ENCODE measurements around the gene SPATA31D1. TPM values are rescaled to one million over a fixed set of nuclear protein-coding genes. Genes with fewer than 3 reads are reported as not detected.

The SPATA31D1 gene
- total and polyA plus RNA-seq, 2 donors (not counting 3 experiments of a cell fraction or from before 2014, with no cell fraction given), result not detected

- Histone ChIP-seq H3K9ac (replicated peaks; ENCODE audit: extremely low read depth, insufficient read depth, low read length) (no peak overlapping the region), H3K79me2 (ENCODE audit: control insufficient read depth, insufficient read depth, low read length) (no peaks in the 10 kb centered on the region), H3K9me1 (replicated peaks; ENCODE audit: control insufficient read depth, extremely low read depth, insufficient read depth, low read length) (no peaks in the 10 kb centered on the region), H3K27ac (ENCODE audit: insufficient read depth, low read depth, low read length) (no peak overlapping the region), H3K36me3 (ENCODE audit: control insufficient read depth in 2 of 2, extremely low read depth in 1 of 2, insufficient read depth in 2 of 2, low read length in 2 of 2) (no peaks in the 10 kb centered on the region), H3K4me3 (replicated peaks in 1 of 3; ENCODE audit: insufficient read depth in 1 of 3, low read depth in 1 of 3, low read length in 3 of 3) (no peak overlapping the region), H3K4me2 (ENCODE audit: insufficient read depth, low read length) (no peak overlapping the region), H4K20me1 (replicated peaks; ENCODE audit: control insufficient read depth, extremely low read depth, insufficient read depth, low read length) (no peaks in the 10 kb centered on the region), H2AFZ (ENCODE audit: low read depth, low read length) (no peak overlapping the region), H3K27me3 (ENCODE audit: control insufficient read depth in 2 of 2, insufficient read depth in 2 of 2, low read length in 2 of 2) (no peaks in the 10 kb centered on the region), H3K9me3 (replicated peaks; ENCODE audit: control insufficient read depth, insufficient read depth, low read length) (no peaks in the 10 kb centered on the region), H3K4me1 (ENCODE audit: control insufficient read depth, extremely low read depth, insufficient read depth, low read length) (no peaks in the 10 kb centered on the region)
- DNase-seq (ENCODE audit: low read depth, low spot score) (no peak), FAIRE-seq (no peak)
- dilution Hi-C loops (cut with MboI; ENCODE audit: extremely low pct_ligation_motif_present, low sequenced_read_pairs) (no loop called here), intact Hi-C loops (cut with micrococcal nuclease) (no loop called here)
- TF ChIP-seq EZH2 (IDR thresholded peaks at IDR 0.05; ENCODE audit: borderline replicate concordance, low read depth, low read length, severe bottlenecking) (no peak), FOS (IDR thresholded peaks at IDR 0.05; ENCODE audit: borderline replicate concordance, insufficient read depth, low read length) (no peak), MAX (IDR thresholded peaks at IDR 0.05; ENCODE audit: insufficient read depth, insufficient read length) (no peak), POLR2A (IDR thresholded peaks at IDR 0.05; ENCODE audit: low read depth, low read length) (no peak)
- BruUV-seq (replicated peaks), result no TSS peak
- ChIA-PET CTCF (no interaction called here), POLR2A (no interaction called here)
These were observed 9.4 kb upstream of the SPATA31D1 start for GRCh38 chr9:81979196-81979595.

GRCh38 chr9:81980568-81980967, 8.0 kb upstream of the SPATA31D1 start:
- BruUV-seq (replicated peaks), result no TSS peak
- Histone ChIP-seq H3K27ac (ENCODE audit: insufficient read depth, low read depth, low read length) (no peak overlapping the region), H3K9me3 (replicated peaks; ENCODE audit: control insufficient read depth, insufficient read depth, low read length) (no peaks in the 10 kb centered on the region), H3K9me1 (replicated peaks; ENCODE audit: control insufficient read depth, extremely low read depth, insufficient read depth, low read length) (no peaks in the 10 kb centered on the region), H2AFZ (ENCODE audit: low read depth, low read length) (no peak overlapping the region), H3K79me2 (ENCODE audit: control insufficient read depth, insufficient read depth, low read length) (no peaks in the 10 kb centered on the region), H3K9ac (replicated peaks; ENCODE audit: extremely low read depth, insufficient read depth, low read length) (no peak overlapping the region), H3K4me3 (replicated peaks in 1 of 3; ENCODE audit: insufficient read depth in 1 of 3, low read depth in 1 of 3, low read length in 3 of 3) (no peak overlapping the region), H3K4me2 (ENCODE audit: insufficient read depth, low read length) (no peak overlapping the region), H3K27me3 (ENCODE audit: control insufficient read depth in 2 of 2, insufficient read depth in 2 of 2, low read length in 2 of 2) (no peaks in the 10 kb centered on the region), H4K20me1 (replicated peaks; ENCODE audit: control insufficient read depth, extremely low read depth, insufficient read depth, low read length) (no peaks in the 10 kb centered on the region), H3K36me3 (ENCODE audit: control insufficient read depth in 2 of 2, extremely low read depth in 1 of 2, insufficient read depth in 2 of 2, low read length in 2 of 2) (no peaks in the 10 kb centered on the region), H3K4me1 (ENCODE audit: control insufficient read depth, extremely low read depth, insufficient read depth, low read length) (no peaks in the 10 kb centered on the region)
- ChIA-PET POLR2A (no interaction called here), CTCF (no interaction called here)
- TF ChIP-seq MAX (IDR thresholded peaks at IDR 0.05; ENCODE audit: insufficient read depth, insufficient read length), result no peak
- TF ChIP-seq GATA2 (IDR thresholded peaks at IDR 0.05; ENCODE audit: insufficient read depth, insufficient read length, low read depth, low read length), result no peak
- no peak for TF ChIP-seq CTCF (IDR thresholded peaks at IDR 0.05; ENCODE audit: extremely low read depth in 1 of 2, insufficient read depth in 1 of 2, low read depth in 1 of 2, low read length in 2 of 2)
- no peak for TF ChIP-seq POLR2A (IDR thresholded peaks at IDR 0.05; ENCODE audit: low read depth, low read length)
- no peak for TF ChIP-seq MYC (IDR thresholded peaks at IDR 0.05; ENCODE audit: low read depth, low read length)
- no peak for TF ChIP-seq FOS (IDR thresholded peaks at IDR 0.05; ENCODE audit: borderline replicate concordance, insufficient read depth, low read length)
- no peak for TF ChIP-seq JUN (IDR thresholded peaks at IDR 0.05; ENCODE audit: borderline replicate concordance, insufficient read depth, insufficient read length, low read depth)
- TF ChIP-seq POLR2AphosphoS5 (IDR thresholded peaks at IDR 0.05; ENCODE audit: insufficient read depth, low read depth, low read length), result no peak
- no peak for TF ChIP-seq EZH2 (IDR thresholded peaks at IDR 0.05; ENCODE audit: borderline replicate concordance, low read depth, low read length, severe bottlenecking)
- FAIRE-seq (no peak), DNase-seq (ENCODE audit: low read depth, low spot score) (no peak)
- intact Hi-C loops (cut with micrococcal nuclease) (loop anchor here (10.0 kb wide), 1 partner anchor 96 kb away; no protein-coding TSS in a partner anchor), dilution Hi-C loops (cut with MboI; ENCODE audit: extremely low pct_ligation_motif_present, low sequenced_read_pairs) (no loop called here)

All from endothelial cell of umbilical vein (primary cell).